Stimulated activated CD8-positive, alpha-beta memory T cell treated with anti-CD3 and anti-CD28 coated beads, Interleukin-15, amount 100 ng/mL, for 4 hours (primary cell): Measurements from ENCODE around the gene RBM4B.
"Not testable (repeated sequence)": the region's sequence is repeated elsewhere in the genome, so short reads cannot be mapped to it uniquely, and the experiment has no call there.

Experiments used
- DNase-seq, 2 donors: peaks; one replicate each; pipeline ENCODE4 v3.0.0-alpha.2; 2020; ENCODE audit warnings: low read depth in 2 of 2

RBM4B gene

GRCh38 chr11:66641834-66642233 lies 35.9 kb downstream of the RBM4B start:
- no peak for DNase-seq

- not testable (repeated sequence) for DNase-seq
These were observed 37.8 kb downstream of the RBM4B start for GRCh38 chr11:66639814-66640340.

- no peak for DNase-seq
These were observed 38.4 kb downstream of the RBM4B start for GRCh38 chr11:66639066-66639813.

GRCh38 chr11:66638177-66639065 lies 39.3 kb downstream of the RBM4B start, which contains the start of gene RBM4:
RBM4 (plus strand) TSS chr11:66638703; CDS start chr11:66639712, 1,009 bp downstream.
- DNase-seq, result peak; percentile 83 to 96

GRCh38 chr11:66637557-66638176 lies 40.0 kb downstream of the RBM4B start:
- no peak for DNase-seq

GRCh38 chr11:66636411-66636810 lies 41.3 kb downstream of the RBM4B start:
- DNase-seq, result no peak

GRCh38 chr11:66632952-66633351 lies 44.7 kb downstream of the RBM4B start:
- DNase-seq, result no peak

GRCh38 chr11:66631883-66632282 lies 45.8 kb downstream of the RBM4B start:
- no peak for DNase-seq

GRCh38 chr11:66629356-66629755 lies 48.3 kb downstream of the RBM4B start:
- DNase-seq, result no peak

- DNase-seq, result no peak
These were observed 49.6 kb downstream of the RBM4B start for GRCh38 chr11:66628061-66628603.

GRCh38 chr11:66626926-66627325 lies 50.8 kb downstream of the RBM4B start:
- no peak for DNase-seq

GRCh38 chr11:66626382-66626781 lies 51.3 kb downstream of the RBM4B start:
- no peak for DNase-seq

GRCh38 chr11:66625752-66626149 lies 51.9 kb downstream of the RBM4B start:
- no peak for DNase-seq

GRCh38 chr11:66625041-66625751 lies 52.5 kb downstream of the RBM4B start:
- DNase-seq, result no peak

- no peak for DNase-seq
These were observed 53.2 kb downstream of the RBM4B start for GRCh38 chr11:66624450-66624849.

- DNase-seq, result no peak
These were observed 58.6 kb downstream of the RBM4B start for GRCh38 chr11:66619080-66619554.

- no peak for DNase-seq
These were observed 60.4 kb downstream of the RBM4B start for GRCh38 chr11:66617155-66617834.

GRCh38 chr11:66616379-66617154 lies 61.1 kb downstream of the RBM4B start, which contains the start of gene RBM14:
RBM14 (plus strand) TSS chr11:66616630; CDS start chr11:66616721, 91 bp downstream.
- DNase-seq, result peak; percentile 95 to 97
